ENCODE data around the gene MAPK1IP1L. TPM values are rescaled to one million over a fixed set of nuclear protein-coding genes. Genes with fewer than 3 reads are reported as not detected.

MAPK1IP1L gene
- total RNA-seq: 17.8 and 30.9 TPM in 2 replicates

GRCh38 chr14:55051423-55052268, at the start of gene MAPK1IP1L:
MAPK1IP1L (plus strand) TSS chr14:55051647; CDS start chr14:55061684, 10,037 bp downstream.

GRCh38 chr14:55026793-55027561, 24.5 kb upstream of the MAPK1IP1L start, which contains the start of the genes SOCS4 and WDHD1:
SOCS4 (plus strand) TSS chr14:55027236; CDS start chr14:55043042, 15,806 bp downstream.
WDHD1 (minus strand) TSS chr14:55027099; CDS start chr14:55026787, 312 bp downstream.

Other genes starting within 250 kb of the MAPK1IP1L start
- gene GCH1, start 148.8 kb upstream of the MAPK1IP1L start, total RNA-seq: 1.6 and 9.5 TPM in 2 replicates
- gene WDHD1, start 24.5 kb upstream of the MAPK1IP1L start, total RNA-seq: 9.5 and 17.7 TPM in 2 replicates
- gene SOCS4, start 24.4 kb upstream of the MAPK1IP1L start, total RNA-seq: 18.1 and 23.2 TPM in 2 replicates
- gene LGALS3, start 77.6 kb downstream of the MAPK1IP1L start, total RNA-seq: 22.9 and 47.2 TPM in 2 replicates
- 3.3 and 23.8 TPM in 2 replicates for gene DLGAP5, start 139.9 kb downstream of the MAPK1IP1L start, total RNA-seq
- 19.9 and 26.3 TPM in 2 replicates for gene FBXO34, start 219.8 kb downstream of the MAPK1IP1L start, total RNA-seq